Tibial nerve (tissue), 4 donors: ENCODE measurements around the gene ZCCHC9. TPM values are rescaled to one million over a fixed set of nuclear protein-coding genes. Genes with fewer than 3 reads are reported as not detected.

ENCODE experiments used
- DNase-seq, 2 donors: peaks; one replicate each; pipeline ENCODE4 v3.0.0-alpha.2; 2019; ENCODE audit warnings: low spot score in 2 of 2
- H3K27ac ChIP-seq, 4 donors: fragments of 200-600 bp; sonication (generic) in 3 of 4; one replicate each; pipeline ENCODE4 v1.5.1; 2017 to 2019; ENCODE audit warnings: mild to moderate bottlenecking in 1 of 4
- H3K27me3 ChIP-seq, 2 donors: fragments of 200-600 bp; sonication (generic) in 1 of 2; one replicate each; pipeline versions ENCODE4 v1.5.1 to v1.6.0; 2017 to 2019
- H3K36me3 ChIP-seq, 3 donors: fragments of 200-600 bp; sonication (generic); one replicate each; pipeline ENCODE4 v1.5.1; 2018 to 2019
- H3K4me1 ChIP-seq, 4 donors: fragments of 200-600 bp; sonication (generic) in 3 of 4; one replicate each; pipeline ENCODE4 v1.5.1; 2017 to 2019
- H3K4me3 ChIP-seq, 4 donors: fragments of 200-600 bp; sonication (generic) in 3 of 4; one replicate each; pipeline ENCODE4 v1.5.1; 2017 to 2019; ENCODE audit warnings: mild to moderate bottlenecking in 1 of 4, moderate library complexity in 1 of 4
- H3K9me3 ChIP-seq, 4 donors: fragments of 200-600 bp; sonication (generic) in 3 of 4; one replicate each; pipeline ENCODE4 v1.5.1; 2017 to 2019
- CTCF ChIP-seq, 5 experiments: fragments of 200-600 bp in 3 of 5; fragments of 450-650 bp in 2 of 5; sonication (generic) in 3 of 5; IDR thresholded peaks; one replicate each; pipeline ENCODE4 v1.5.1; 2016 to 2019; ENCODE audit warnings: antibody characterized with exemption in 5 of 5, mild to moderate bottlenecking in 3 of 5, moderate library complexity in 2 of 5
- EP300 ChIP-seq, 2 donors: sonication (generic); formaldehyde crosslinking; IDR thresholded peaks; one replicate each; pipeline ENCODE4 v1.6.1; 2017; ENCODE audit warnings: antibody characterized with exemption in 2 of 2, mild to moderate bottlenecking in 1 of 2
- POLR2A ChIP-seq, 2 donors: fragments of 450-650 bp; IDR thresholded peaks; one replicate each; pipeline ENCODE4 v1.6.1; 2017; ENCODE audit warnings: antibody characterized with exemption in 2 of 2, mild to moderate bottlenecking in 2 of 2, moderate library complexity in 2 of 2
- WGBS, 2 donors: methylation state at CpG; one replicate each; pipeline ENCODE4 v1.1.5; 2018; 5-methylcytosine and 5-hydroxymethylcytosine counted together
- total RNA-seq, 4 donors: library from RNA; depleted of rRNA; stranded (reverse); fragments of >200 nt; gene quantifications; one replicate each; pipeline ENCODE4 v1.1.0, GENCODE V29; 2016

The ZCCHC9 gene
- 10 to 100 TPM; 18.2 to 18.8 (median 18.4) TPM for total RNA-seq

- no peaks in the 10 kb centered on the region for H3K9me3 ChIP-seq
- TF ChIP-seq EP300 (IDR thresholded peaks at IDR 0.05), result peak; percentile 63 to 96
- TF ChIP-seq POLR2A (IDR thresholded peaks at IDR 0.05), result peak; percentile 71 to 79
- TF ChIP-seq CTCF (IDR thresholded peaks at IDR 0.05), result peak; percentile 20 to 56 (median 27)
- H3K4me1 ChIP-seq, result peaks cover 0 to 78% (median 14%) of the 10 kb centered on the region in 4 donors
- H3K27me3 ChIP-seq, result no peaks in the 10 kb centered on the region
- WGBS, 2 donors, result 0% methylated on average over 24 to 35 of the region's 54 CpGs
- peak within 1 kb of the TSS; percentile 70 to 93 (median 90) for H3K27ac ChIP-seq
- H3K36me3 ChIP-seq, result peaks cover 0 to 4% (median 0%) of the 10 kb centered on the region in 3 donors
- H3K4me3 ChIP-seq, result peak within 1 kb of the TSS; percentile 79 to 93 (median 84)
- peak; percentile 83 to 88 for DNase-seq
These were observed at the start of gene ZCCHC9 for GRCh38 chr5:81301271-81302015. ZCCHC9 (plus strand) TSS chr5:81301587; CDS start chr5:81304758, 3,171 bp downstream.

GRCh38 chr5:81251922-81252321, 49.5 kb upstream of the ZCCHC9 start:
- no peak overlapping the region for H3K27ac ChIP-seq
- H3K9me3 ChIP-seq, result no peaks in the 10 kb centered on the region
- no peak overlapping the region for H3K4me3 ChIP-seq
- no peak for TF ChIP-seq POLR2A (IDR thresholded peaks at IDR 0.05)
- TF ChIP-seq CTCF (IDR thresholded peaks at IDR 0.05), result no peak
- TF ChIP-seq EP300 (IDR thresholded peaks at IDR 0.05), result no peak
- no peaks in the 10 kb centered on the region for H3K27me3 ChIP-seq
- H3K4me1 ChIP-seq, result peaks cover 0 to 12% (median 0%) of the 10 kb centered on the region in 4 donors
- H3K36me3 ChIP-seq, result peaks cover 0 to 34% (median 0%) of the 10 kb centered on the region in 3 donors
- WGBS, 2 donors, result 72 to 89% methylated on average over 5 of the region's 5 CpGs
- no peak for DNase-seq

GRCh38 chr5:81252904-81253303, 48.5 kb upstream of the ZCCHC9 start:
- Histone ChIP-seq H3K36me3 (peaks cover 0 to 34% (median 0%) of the 10 kb centered on the region in 3 donors), H3K4me3 (no peak overlapping the region), H3K4me1 (peaks cover 0 to 2% (median 0%) of the 10 kb centered on the region in 4 donors), H3K27ac (no peak overlapping the region), H3K9me3 (no peaks in the 10 kb centered on the region), H3K27me3 (no peaks in the 10 kb centered on the region)
- TF ChIP-seq POLR2A (IDR thresholded peaks at IDR 0.05) (no peak), EP300 (IDR thresholded peaks at IDR 0.05) (no peak), CTCF (IDR thresholded peaks at IDR 0.05) (no peak)
- no peak for DNase-seq
- 78 to 88% methylated on average over 1 of the region's 1 CpG for WGBS, 2 donors

GRCh38 chr5:81253875-81254274, 47.5 kb upstream of the ZCCHC9 start:
- Histone ChIP-seq H3K27ac (no peak overlapping the region), H3K36me3 (peaks cover 0 to 41% (median 0%) of the 10 kb centered on the region in 3 donors), H3K9me3 (no peaks in the 10 kb centered on the region), H3K4me1 (no peaks in the 10 kb centered on the region), H3K4me3 (no peak overlapping the region), H3K27me3 (no peaks in the 10 kb centered on the region)
- WGBS, 2 donors, result 75 to 91% methylated on average over 4 of the region's 4 CpGs
- DNase-seq, result no peak
- TF ChIP-seq POLR2A (IDR thresholded peaks at IDR 0.05), result no peak
- no peak for TF ChIP-seq CTCF (IDR thresholded peaks at IDR 0.05)
- no peak for TF ChIP-seq EP300 (IDR thresholded peaks at IDR 0.05)

DNA sequence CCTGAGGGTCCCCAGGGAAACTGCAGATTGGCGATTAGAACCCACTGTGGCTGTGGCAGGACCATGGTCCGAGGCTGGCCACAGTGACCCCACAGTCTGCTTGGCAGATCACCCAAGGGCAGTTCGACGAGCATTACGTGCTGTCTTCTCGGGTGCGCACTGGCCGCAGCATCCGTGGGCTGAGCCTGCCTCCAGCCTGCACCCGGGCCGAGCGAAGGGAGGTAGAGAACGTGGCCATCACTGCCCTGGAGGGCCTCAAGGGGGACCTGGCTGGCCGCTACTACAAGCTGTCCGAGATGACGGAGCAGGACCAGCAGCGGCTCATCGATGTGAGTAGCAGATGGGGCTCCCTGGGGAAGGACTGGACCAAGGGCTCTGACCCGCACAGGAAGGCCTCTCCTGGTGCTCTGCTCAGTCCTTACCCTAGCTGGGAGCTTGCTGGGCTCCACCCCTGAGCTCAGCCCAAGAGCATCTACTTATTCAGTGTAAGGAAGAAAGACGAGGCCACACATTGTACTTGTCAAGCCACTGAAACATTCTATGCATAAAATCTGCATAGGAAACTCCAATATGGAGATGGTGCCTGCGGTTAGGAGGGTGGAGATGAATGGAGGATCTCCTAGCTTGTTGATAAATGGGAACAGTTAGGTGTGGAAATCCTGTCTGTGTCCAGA, 46.4 kb upstream of the ZCCHC9 start:
- Histone ChIP-seq H3K9me3 (peaks cover 0 to 5% (median 0%) of the 10 kb centered on the region in 4 donors), H3K4me3 (no peak overlapping the region), H3K4me1 (no peaks in the 10 kb centered on the region), H3K27me3 (no peaks in the 10 kb centered on the region), H3K27ac (no peak overlapping the region), H3K36me3 (peaks cover 0 to 51% (median 0%) of the 10 kb centered on the region in 3 donors)
- 89 to 97% methylated on average over 19 to 21 of the region's 21 CpGs for WGBS, 2 donors
- no peak for DNase-seq
- TF ChIP-seq EP300 (IDR thresholded peaks at IDR 0.05) (no peak), POLR2A (IDR thresholded peaks at IDR 0.05) (no peak)
